GM12872 (cell line): ENCODE measurements around the gene RBM15B.

Experiments
- TF ChIP-seq, protein P1 (sequence below): IDR thresholded peaks from 3 replicates; pipeline ENCODE4 v1.5.1; 2011; ENCODE audit warnings: low read depth, mild to moderate bottlenecking, low read length, moderate library complexity; ENCODE audit not compliant: insufficient read depth

RBM15B gene

GRCh38 chr3:51390246-51391074 is 625 bp upstream of the RBM15B start:
- TF ChIP-seq, protein P1, sequence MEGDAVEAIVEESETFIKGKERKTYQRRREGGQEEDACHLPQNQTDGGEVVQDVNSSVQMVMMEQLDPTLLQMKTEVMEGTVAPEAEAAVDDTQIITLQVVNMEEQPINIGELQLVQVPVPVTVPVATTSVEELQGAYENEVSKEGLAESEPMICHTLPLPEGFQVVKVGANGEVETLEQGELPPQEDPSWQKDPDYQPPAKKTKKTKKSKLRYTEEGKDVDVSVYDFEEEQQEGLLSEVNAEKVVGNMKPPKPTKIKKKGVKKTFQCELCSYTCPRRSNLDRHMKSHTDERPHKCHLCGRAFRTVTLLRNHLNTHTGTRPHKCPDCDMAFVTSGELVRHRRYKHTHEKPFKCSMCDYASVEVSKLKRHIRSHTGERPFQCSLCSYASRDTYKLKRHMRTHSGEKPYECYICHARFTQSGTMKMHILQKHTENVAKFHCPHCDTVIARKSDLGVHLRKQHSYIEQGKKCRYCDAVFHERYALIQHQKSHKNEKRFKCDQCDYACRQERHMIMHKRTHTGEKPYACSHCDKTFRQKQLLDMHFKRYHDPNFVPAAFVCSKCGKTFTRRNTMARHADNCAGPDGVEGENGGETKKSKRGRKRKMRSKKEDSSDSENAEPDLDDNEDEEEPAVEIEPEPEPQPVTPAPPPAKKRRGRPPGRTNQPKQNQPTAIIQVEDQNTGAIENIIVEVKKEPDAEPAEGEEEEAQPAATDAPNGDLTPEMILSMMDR = peak; percentile 95; the same call in 2 of the 3 replicates

DNA sequence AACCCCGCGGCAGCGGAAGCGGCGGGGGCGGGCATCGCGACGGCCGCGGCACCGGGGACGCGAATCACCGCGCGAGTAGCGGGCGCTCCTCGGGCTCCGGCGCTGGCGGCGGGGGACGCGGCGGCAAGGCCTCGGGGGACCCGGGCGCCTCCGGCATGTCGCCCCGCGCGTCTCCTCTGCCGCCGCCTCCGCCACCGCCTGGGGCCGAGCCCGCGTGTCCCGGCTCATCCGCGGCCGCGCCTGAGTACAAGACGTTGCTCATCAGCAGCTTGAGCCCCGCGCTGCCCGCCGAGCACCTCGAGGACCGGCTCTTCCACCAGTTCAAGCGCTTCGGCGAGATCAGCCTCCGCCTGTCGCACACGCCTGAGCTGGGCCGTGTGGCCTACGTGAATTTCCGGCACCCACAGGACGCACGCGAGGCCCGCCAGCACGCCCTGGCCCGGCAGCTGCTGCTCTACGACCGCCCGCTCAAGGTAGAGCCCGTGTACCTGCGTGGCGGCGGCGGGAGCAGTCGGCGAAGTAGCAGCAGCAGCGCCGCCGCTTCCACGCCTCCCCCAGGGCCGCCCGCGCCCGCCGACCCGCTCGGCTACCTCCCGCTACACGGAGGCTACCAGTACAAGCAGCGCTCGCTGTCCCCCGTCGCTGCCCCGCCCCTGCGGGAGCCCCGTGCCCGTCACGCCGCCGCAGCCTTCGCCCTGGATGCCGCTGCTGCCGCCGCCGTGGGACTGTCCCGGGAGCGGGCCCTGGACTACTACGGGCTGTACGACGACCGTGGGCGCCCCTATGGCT is 675 bp downstream of the RBM15B start:
- TF ChIP-seq, protein P1 = no peak

DNA sequence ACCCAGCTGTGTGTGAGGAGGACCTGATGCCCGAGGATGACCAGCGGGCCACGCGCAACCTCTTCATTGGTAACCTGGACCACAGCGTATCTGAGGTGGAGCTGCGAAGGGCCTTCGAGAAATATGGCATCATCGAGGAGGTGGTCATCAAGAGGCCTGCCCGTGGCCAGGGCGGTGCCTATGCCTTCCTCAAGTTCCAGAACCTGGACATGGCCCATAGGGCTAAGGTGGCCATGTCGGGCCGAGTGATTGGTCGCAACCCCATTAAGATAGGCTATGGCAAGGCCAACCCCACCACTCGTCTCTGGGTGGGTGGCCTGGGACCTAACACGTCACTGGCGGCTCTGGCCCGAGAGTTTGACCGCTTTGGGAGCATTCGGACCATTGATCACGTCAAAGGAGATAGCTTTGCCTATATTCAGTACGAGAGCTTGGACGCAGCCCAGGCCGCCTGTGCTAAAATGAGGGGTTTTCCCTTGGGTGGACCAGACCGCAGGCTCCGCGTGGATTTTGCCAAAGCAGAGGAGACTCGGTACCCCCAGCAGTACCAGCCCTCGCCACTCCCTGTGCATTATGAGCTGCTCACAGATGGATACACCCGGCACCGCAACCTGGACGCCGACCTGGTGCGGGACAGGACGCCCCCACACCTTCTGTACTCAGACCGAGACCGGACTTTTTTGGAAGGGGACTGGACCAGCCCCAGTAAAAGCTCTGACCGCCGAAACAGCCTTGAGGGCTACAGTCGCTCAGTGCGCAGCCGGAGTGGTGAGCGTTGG is 1.5 kb downstream of the RBM15B start:
- TF ChIP-seq, protein P1 = no peak

GRCh38 chr3:51393134-51393495 is 2.0 kb downstream of the RBM15B start:
- TF ChIP-seq, protein P1 = no peak

- TF ChIP-seq, protein P1 = no peak
Observed at GRCh38 chr3:51393564-51393963, 2.5 kb downstream of the RBM15B start.

DNA sequence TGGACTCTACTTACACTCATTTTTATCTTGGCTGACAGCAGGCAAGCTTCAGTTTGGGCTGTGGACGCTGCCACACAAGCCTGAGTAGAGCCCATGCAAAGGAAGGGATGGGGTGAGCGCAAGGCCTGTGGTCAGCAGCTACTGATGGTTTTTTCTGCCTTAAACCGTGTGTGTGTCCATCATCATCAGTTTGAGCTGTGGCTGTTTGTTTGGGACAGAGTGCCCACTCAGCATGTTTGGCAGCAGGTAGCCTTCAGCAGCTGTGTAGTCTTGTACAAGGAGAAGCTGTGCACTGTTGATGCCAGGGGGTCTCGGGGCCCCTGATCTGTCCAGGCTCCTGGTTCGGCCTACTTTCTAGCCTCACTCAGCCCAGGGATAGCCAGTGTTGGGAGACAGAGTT is 3.5 kb downstream of the RBM15B start:
- TF ChIP-seq, protein P1 = no peak
